Measurements from ENCODE around the gene AKT1.
A peak's percentile ranks its signal among the peaks of the same experiment; 100 is the strongest.
"Not testable (repeated sequence)": the region's sequence is repeated elsewhere in the genome, so short reads cannot be mapped to it uniquely, and the experiment has no call there.

Gene AKT1

DNA sequence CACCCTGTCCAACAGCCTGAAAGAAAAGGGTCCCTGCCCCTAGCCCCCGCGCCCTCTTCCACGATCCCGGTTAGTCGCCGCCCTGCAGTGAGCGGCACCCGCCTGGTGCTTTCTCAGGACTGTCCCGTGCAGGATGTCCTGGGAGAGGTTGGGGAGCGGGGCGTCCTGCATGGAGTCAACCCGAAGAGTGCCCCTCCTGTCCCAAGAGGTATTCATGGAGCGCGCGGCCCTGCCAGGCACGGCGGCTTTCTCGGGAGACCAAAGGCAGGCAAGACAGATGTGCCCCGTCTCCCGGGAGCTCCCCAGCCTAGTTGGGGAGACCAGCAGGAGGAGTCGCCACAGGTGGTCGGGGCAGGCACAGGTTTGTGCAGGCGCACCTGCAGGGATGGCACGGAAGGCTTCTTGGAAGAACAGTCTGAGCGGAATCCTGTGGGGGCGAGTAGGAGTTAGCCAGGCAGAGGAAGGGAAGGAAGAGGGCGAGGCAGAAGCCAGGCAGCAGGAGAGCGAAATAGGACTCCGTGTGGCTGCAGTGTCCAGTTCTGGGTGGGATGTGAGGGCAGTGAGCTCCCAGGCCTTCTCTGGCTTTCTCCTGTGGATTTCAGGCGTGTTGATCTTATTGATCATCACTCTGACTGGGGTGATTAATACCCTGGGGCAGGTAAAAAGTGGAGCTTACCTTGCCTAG, 41.9 kb downstream of the AKT1 start:
- no peak for DNase-seq (ENCODE audit: low spot score)

DNA sequence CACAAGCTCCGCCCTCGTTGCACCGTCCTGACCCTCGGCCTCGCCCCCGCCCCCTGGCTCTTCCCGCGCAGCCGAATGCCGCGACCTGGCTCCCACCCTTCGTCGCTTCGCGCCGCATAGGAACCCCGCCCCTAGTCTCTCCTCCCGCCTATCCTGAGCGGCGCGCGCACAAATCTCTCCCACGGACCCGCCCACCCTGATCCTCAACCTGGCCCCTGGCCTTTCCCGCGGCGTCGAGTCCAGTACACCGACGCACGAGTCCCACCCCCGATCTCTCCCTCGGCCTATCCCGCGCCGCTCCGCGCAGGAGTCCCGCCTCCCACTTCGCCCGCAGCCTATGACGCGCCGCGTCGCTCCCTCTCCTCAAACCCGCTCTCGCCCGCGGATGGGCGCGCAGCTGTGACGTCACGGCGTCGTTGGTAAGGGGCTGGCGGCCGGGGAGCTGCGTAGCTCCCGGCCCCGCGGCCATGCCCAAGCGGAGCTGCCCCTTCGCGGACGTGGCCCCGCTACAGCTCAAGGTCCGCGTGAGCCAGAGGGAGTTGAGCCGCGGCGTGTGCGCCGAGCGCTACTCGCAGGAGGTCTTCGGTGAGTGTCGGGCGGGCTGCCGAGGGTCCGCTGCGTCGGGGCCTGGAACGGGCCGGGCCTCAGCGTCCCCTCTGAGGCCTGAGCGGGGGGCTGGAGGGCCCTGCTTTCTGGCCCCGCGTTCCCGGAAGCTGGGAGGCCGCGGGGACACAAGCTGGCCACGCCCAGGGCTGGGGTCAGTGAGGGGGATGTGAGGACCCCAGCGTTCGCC, 42.6 kb downstream of the AKT1 start, which contains the start of gene SIVA1:
SIVA1 (plus strand) TSS at position 413 of the 793 bp plus-strand sequence; CDS start at position 468, 55 bp downstream.
- peak; percentile 99 for DNase-seq (ENCODE audit: low spot score)

DNA sequence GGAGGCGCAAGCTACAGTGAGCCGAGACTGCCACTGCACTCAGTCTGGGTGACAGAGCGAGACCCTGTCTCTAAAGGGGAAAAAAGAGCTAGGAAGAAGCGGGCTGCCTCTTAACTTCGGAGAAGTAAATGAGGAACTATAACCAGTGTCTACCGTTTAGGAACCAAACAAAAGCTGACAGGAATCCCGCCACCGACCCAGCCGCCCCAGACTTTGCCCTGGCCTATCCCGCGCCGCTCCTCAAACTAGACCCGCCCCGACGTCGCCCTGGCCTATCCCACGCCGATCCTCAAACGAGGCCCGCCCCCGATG, 43.2 kb downstream of the AKT1 start:
- no peak for DNase-seq (ENCODE audit: low spot score)

DNA sequence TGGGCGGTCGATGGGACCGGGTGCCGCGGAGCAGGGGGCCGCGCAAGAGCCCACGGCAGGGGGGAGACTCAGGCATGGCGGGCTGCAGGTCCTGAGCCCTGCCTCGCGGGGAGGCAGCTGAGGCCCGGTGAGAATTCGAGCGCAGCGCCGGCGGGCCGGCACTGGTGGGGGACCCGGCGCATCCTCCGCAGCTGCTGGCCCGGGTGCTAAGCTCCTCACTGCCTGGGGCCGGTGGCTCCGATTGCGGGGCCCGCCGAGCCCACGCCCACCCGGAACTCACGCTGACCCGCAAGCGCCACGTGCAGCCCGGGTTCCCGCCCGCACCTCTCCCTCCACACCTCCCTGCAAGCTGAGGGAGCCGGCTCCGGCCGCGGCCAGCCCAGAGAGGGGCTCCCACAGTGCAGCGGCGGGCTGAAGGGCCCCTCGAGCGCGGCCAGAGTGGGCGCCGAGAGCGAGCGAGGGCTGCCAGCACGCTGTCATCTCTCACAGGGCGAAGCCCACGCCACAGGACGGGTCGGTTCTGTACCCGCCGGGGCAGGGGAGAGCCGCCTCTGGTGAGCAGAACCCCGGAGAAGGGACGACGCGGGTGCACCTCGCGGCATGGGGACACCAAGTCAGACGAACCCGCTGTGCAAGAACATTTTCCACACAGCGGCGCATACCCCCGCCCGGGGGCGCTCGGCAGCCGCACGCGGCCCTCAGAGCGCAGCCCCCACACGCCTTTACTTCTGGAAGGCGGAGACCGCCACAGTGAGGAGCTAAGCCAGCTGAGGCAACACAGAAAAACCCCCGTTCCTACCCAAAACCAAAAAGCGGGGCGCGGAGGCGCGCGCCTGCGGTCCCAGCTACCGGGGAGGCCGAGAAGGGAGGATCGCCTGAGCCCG, 43.8 kb downstream of the AKT1 start:
- no peak for DNase-seq (ENCODE audit: low spot score)

DNA sequence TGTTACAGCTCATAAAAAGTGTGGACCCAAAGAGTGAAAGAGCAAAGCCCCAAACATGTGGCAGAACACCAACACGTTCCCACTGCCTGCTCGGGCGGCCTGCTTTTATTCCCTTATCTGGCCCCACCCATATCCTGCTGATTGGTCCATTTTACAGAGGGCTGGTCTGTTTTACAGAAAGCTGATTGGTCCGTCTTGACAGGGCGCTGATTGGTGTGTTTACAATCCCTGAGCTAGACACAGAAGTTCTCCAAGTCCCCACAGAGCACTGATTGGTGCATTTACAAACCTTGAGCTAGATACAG, 44.8 kb downstream of the AKT1 start:
- not testable (repeated sequence) for DNase-seq (ENCODE audit: low spot score)

DNA sequence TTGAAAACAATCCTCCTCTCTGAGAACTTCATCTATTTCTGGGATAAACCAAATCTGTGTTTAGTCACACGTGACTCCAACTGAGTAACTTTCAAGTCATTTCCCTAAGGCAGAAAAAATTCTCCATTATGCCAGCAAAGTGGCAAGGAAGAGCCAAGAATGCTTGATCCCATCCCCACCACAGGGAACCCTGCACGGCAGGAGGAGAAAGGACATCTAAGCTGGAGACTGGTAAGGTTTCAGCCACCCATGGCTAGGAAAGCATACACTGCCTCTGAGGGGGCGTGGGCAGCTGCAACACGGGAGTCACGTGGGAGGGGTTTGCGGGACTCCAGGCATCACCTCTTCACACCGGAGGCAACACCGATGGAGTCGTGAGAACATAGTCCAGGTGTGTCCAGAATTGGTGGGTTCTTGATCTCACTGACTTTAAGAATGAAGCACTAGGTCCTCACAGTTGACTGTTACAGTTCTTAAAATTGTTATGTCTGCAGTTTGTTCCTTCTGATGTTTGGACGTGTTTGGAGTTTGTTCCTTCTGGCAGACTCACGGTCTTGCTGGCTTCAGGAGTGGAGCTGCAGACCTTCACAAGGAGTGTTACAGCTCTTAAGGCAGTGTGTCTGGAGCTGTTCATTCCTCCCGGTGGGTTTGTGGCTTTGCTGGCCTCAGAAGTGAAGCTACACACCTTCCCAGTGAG, 45.3 kb downstream of the AKT1 start:
- DNase-seq (ENCODE audit: low spot score) = no peak

DNA sequence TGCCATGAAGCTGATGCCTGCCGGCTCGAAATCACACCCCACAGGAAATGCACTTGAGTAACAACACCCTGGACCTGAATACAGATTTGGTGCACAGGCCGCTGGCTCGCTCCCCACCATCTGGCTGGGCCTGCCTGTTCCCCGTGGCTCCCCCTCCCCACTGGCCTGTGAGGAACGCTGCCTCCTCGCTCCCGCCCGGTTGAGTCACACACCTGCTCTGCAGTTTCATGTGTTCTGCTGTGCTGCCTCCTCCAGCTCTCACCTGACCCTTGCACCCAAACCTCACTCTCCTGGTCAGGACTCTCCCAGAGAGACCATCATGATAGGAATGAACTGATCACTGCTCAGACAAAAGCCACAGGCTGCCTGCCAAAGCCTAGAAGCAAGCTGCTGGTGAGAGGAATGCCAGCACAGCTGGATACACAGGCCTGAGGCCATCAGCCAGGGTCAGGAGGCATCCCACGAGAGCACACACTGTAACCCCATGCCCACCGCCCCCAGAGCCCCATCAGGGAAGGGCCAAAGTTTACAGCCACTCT, 46.4 kb downstream of the AKT1 start:
- no peak for DNase-seq (ENCODE audit: low spot score)

DNA sequence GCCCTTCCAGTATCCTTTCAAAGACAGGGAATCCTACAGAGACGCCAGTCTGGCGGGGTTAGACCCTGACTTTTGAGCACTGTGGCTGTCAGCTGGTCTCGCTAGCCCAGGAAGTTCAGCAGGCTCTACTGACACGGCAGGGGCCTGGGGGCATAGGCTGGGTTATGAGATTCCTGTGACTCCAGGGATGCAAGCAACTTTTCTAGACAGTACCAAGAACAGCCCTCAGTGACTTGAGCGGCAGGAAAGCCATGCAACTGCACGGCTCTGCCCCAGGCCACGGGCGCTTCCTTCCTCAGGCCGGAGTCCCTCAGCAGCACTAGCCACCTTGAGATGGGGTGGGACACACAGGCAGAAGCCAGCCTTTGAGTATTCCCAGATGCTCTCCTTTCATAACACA, 47.7 kb downstream of the AKT1 start:
- no peak for DNase-seq (ENCODE audit: low spot score)

DNA sequence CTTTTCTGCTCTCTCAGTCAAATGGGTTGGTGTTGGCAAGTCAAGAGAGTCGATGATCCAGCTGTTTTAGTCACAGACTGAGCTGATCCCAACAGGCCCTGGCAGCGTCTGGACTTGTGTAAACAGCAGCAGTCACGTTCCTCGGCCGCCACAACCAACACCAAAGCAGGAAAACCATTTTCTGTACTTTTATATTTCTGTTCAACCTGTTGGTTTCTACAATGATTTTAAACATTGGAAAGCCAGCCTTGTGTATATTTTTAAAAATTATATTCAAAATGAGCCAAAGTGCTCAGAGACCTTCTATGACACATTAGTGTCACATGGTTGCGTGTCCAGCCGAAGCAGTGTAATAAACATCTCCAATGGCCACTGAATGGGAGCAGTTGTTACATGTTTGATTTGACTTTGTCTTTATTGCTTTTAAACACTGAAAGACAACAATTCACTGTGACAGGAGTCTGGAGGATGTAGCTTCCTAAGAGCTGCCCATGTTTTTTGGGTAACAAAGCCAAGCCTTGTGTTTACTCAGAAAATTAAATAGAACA, 48.5 kb downstream of the AKT1 start:
- no peak for DNase-seq (ENCODE audit: low spot score)

DNA sequence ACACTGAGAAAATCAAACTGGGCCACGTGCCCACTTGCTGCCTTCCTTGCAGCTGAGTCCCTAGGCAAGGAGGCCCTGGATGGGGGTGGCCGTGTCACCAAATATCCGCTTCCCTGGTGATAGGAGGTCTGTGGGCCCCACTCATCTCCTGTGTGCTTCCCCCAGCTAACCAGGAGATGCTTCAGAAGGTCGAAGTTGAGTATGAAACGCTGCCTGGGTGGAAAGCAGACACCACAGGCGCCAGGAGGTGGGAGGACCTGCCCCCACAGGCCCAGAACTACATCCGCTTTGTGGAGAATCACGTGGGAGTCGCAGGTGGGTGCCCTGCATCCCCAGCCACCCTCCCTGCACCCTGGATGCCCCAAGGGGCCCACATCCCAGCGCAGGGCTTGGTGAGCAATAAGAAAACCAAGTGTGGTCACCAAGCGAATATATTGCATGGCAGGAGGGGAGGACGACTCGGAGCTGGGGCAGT, 49.4 kb downstream of the AKT1 start:
- no peak for DNase-seq (ENCODE audit: low spot score)

DNA sequence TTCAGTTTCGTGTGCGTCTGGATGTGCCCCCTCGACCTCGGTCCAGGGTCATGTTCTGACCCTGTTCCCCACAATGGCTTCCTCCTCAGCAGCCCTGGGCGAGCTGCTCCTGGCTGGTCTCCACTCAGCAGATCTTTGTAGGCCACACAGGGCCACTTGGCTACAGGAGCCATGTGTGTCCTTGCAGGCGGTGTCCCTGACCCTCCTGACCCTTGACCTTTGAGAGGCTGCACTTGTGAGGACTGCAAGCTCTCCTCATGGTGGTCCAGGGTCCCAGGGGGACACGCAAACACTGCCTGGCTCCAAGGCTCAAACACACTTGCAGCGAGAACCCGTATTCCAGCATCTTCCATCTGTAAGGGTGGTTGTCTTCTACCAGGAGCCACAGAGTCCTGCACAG, 50.1 kb downstream of the AKT1 start:
- DNase-seq (ENCODE audit: low spot score) = no peak

DNA sequence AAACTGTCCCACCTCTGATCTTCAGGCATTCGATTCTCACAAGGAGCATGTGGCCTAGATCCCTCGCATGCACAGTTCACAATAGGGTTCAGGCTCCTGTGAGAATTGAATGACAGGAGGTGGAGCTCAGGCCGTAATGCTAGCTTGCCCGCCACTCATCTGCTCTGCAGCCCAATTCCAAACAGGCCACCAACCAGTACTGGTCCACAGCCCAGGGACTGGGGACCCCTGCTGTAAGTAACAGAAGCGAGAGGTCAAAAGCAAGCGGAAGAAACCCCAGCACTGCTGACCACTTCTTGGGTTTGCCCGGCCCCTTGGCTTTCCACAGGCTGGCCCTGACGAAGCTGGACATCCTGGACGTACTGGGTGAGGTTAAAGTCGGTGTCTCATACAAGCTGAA, 51.1 kb downstream of the AKT1 start:
- no peak for DNase-seq (ENCODE audit: low spot score)

DNA sequence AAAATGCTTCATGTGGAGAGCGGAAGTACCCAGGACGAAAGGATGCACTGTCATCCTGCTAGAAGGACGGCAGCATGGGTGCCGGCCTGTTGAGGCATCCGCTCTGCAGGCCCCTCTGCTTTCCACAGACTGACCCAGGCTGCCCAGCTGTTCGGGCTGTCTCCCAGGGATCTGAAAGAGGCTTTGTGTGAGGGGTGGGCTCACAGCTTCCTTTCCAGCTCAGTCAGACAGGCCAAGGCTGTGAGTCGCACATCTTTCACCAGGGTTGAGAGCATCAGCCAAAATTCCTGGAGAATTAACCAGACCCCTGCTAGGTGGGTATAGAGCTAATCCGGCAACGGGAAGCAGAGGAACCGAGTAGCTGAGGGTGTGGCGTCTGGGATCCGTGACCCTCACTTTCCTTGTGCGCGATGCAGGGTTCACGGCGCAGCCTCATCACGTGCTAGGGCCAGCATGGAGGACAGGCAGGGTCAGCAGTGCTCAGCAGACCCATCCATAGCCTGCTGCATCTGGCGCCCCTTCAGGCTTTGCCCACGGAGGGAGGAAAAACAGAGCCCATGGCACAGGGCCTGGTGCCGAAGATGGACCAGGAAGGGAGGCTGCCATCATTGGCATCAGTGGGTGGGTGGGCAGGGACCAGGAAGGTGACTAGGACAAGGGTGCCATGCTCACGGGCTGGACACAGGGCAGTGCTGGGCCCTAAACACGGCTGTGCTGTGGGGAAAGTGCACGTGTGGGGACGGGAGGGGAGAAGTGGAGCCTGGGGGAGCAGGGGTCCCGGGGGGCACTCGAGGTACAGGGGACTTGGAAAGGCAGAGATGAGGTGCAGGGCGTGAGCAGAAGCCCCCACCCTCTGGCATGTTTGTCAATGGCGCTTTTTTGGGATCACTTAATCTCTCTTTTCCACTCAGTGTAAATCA, 51.8 kb downstream of the AKT1 start:
- DNase-seq (ENCODE audit: low spot score) = no peak

DNA sequence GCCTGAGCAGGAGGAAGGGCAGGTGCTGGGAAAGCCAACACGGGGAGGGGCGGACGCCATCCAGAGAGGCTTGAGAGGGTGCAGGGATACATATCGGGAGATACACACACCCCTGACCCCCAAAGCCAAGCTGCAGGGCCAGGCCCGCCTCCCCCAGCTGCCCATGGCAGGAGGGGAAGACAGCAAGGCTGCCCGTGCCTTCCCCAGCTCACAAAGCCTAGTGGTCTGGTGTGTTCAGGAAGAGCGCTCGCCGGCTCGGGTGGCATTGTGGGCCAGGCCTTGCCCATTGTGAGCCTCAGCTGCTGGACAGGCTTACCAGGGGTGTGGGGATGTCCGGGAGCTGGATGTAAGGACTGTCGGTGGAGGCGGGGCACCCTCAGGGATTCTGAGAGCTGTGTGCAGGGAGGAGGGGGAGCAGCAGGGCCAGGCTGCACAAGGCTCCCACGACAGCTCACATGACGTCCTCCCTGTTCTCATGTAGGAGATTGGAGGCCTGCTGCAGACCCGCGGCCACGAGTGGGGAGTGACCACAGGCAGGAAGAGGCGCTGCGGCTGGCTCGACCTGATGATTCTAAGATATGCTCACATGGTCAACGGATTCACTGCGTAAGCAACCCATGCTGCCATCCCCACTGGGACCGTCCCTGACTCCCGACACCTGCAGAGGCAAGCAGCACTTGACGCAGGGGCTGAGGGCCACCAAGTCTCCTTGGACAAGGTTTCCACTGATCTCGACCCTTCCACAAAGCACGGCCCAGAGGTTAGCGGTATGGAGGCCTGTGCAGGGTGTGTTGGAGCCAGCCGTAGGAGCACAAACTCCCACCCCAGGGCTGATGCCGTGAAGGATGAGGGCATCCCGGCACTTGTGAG, 52.7 kb downstream of the AKT1 start:
- DNase-seq (ENCODE audit: low spot score) = no peak

DNA sequence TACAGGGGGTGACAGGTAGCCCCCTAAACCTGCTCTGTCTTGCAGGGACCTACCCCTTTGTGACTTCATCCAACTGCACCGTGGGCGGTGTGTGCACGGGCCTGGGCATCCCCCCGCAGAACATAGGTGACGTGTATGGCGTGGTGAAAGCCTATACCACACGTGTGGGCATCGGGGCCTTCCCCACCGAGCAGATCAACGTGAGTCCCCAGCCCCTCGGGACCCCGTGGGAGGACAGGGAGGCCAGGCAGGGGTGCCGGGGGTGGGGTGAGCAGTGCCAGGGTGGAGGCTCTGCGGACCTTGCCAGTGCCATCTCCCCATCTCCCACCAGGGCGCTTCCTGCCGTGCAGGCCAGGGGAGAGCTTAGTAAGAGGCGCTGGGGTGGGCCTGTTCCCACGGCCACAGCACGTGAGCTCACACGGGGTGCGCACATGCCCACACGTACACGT, 53.7 kb downstream of the AKT1 start:
- DNase-seq (ENCODE audit: low spot score) = no peak

DNA sequence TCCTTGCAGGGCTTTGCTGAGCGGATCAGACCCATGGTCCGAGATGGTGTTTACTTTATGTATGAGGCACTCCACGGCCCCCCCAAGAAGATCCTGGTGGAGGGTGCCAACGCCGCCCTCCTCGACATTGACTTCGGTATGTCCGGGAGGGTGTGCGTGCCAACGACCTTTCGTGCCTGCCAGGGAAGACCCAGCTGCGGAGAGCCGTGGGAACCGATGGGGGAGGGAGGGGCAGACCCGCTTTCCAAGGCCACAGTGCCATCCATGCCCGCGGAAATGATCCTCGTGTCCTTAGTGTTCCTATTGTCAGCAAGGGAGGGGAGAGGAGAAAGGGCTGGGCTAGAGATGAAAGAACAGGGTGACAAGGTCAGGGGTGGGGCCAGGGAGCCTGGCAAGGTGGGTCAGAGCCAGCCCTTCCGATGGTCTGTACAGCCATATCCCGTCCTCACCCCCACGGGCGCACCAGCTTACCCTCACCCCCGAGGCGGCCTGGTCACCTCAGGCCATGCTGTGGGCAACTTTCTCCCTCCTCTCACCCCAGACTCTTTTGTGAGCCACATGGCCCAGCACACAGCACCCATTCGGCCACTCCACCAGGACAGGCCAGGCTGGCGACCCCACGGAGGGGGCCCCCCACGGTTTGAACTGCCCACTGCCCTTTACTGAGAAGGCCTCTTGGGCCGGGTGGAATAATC, 54.3 kb downstream of the AKT1 start:
- DNase-seq (ENCODE audit: low spot score) = no peak

DNA sequence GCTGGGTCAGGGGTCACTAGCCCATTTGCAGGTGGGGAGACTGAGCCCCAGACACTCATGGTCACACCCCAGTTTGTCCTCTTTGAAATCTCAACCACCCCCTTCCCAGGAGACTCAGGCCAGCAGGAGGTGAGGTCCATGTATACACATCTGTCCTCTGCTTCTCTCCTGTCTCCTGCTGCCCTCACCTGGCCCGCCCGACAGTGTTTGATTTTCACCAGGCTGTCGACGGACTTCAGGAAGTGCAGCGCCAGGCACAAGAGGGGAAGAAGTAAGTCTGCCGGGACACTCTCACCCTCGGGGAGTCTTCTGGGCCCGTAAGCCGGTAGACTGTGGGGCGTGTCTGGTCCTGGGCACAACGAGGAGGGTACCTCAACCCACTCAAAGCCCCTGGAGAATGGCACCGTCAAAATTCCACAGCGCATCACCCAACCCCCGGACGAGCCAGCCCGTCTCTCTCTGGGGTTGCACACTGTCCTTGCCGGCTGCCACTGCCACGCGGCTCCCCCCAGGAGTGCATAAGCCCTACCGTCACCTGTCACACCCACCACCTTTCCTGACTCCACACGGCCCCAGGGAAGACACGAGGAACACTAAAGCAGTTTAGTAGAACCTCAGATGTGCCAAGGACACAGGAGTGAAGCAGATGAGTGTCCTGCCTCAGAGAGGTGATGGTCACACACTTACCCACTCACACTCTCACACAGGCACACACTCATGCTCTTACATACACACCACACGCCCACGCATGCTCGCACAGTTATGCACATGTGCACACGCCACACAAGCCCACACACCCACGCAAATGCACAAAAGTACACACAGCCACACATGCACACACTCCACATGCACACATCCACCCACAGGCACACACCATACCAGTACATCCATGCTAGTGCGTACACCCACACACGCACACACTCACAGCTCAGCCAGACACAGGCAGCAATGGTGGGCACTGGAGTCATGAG, 55.7 kb downstream of the AKT1 start:
- no peak for DNase-seq (ENCODE audit: low spot score)

DNA sequence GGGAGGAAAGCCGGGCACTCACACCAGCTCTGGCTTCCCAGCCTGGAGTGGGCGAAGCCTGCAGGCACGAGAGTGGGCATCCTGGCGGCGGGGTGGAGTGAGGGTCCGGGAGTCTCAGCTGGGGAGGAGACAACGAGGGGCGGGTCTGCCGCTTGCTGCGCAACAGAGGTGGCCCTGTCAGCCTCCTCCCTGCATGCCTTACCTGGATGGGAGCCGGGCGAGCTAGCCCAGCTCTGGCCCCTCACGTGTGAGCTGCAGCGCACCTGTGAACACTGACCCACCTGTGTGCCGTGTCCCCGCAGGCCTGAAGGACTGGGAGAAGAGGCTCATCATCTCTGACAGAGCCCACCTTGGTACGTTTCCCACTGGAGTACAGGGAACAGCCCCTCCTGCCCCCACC, 56.5 kb downstream of the AKT1 start:
- no peak for DNase-seq (ENCODE audit: low spot score)

Data from CD4-positive, alpha-beta T cell treated with Interleukin-6 at 100 ng/mL for 8 hours (primary cell).